PC-9 (cell line): ENCODE measurements around the gene ZCCHC4. TPM values are rescaled to one million over a fixed set of nuclear protein-coding genes. Genes with fewer than 3 reads are reported as not detected.

ENCODE experiments used
- BruUV-seq: library from RNA; stranded (reverse); fragments of 400-500 nt; replicated peaks from 2 replicates; lab custom pipeline; 2021; lab: Mats Ljungman, UMichigan
- CTCF ChIA-PET: fragments of 300-600 bp; sonication (Branson Sonifier 250); formaldehyde crosslinking; loops from one replicate; lab custom pipeline; 2022; ENCODE audit warnings: antibody characterized with exemption; lab: Charles Lee
- POLR2A ChIA-PET: fragments of 300-600 bp; sonication (Branson Sonifier 250); formaldehyde crosslinking; loops from one replicate; lab custom pipeline; 2022; ENCODE audit warnings: antibody characterized with exemption; ENCODE audit not compliant: unreplicated experiment; lab: Charles Lee
- DNase-seq, 2 experiments: peaks; one replicate each; pipeline versions ENCODE4 v3.0.0 to v3.0.0-alpha.2; 2015 to 2022; ENCODE audit warnings: mixed read lengths in 1 of 2
- H2AFZ ChIP-seq: fragments of 200-600 bp; sonication (generic); 2 replicates; pipeline ENCODE4 v1.8.1; 2017; ENCODE audit warnings: antibody characterized with exemption
- H3F3A ChIP-seq: fragments of 200-600 bp; sonication (generic); 2 replicates; pipeline ENCODE4 v1.8.1; 2017; ENCODE audit warnings: antibody characterized with exemption, mild to moderate bottlenecking, low read depth; ENCODE audit not compliant: insufficient read depth
- H3K27ac ChIP-seq: fragments of 200-600 bp; sonication (generic); 2 replicates; pipeline ENCODE4 v1.6.1; 2016; ENCODE audit warnings: mixed run types
- H3K27me3 ChIP-seq: fragments of 200-600 bp; sonication (generic); 2 replicates; pipeline ENCODE4 v1.6.1; 2016; ENCODE audit warnings: low read depth, mixed run types; ENCODE audit not compliant: insufficient read depth
- H3K36me3 ChIP-seq: fragments of 200-600 bp; sonication (generic); 2 replicates; pipeline ENCODE4 v1.6.1; 2016; ENCODE audit warnings: low read depth, mixed run types
- H3K4me1 ChIP-seq: fragments of 200-600 bp; sonication (generic); replicated peaks from 2 replicates; pipeline ENCODE4 v1.6.1; 2016; ENCODE audit warnings: mixed run types; ENCODE audit not compliant: insufficient read depth
- H3K4me2 ChIP-seq: fragments of 200-600 bp; sonication (generic); 2 replicates; pipeline ENCODE4 v1.6.1; 2017; ENCODE audit warnings: mixed run types
- H3K4me3 ChIP-seq: fragments of 200-600 bp; sonication (generic); 2 replicates; pipeline ENCODE4 v1.6.1; 2016; ENCODE audit warnings: mixed run types
- H3K79me2 ChIP-seq: fragments of 200-600 bp; sonication (generic); 2 replicates; pipeline ENCODE4 v1.6.1; 2017; ENCODE audit warnings: low read depth, mixed run types
- H3K9me2 ChIP-seq: fragments of 200-600 bp; sonication (generic); 2 replicates; pipeline ENCODE4 v1.8.1; 2017; ENCODE audit warnings: mild to moderate bottlenecking; ENCODE audit not compliant: insufficient read depth
- H3K9me3 ChIP-seq: fragments of 200-600 bp; sonication (generic); 2 replicates; pipeline ENCODE4 v1.8.1; 2016; ENCODE audit warnings: low read depth; ENCODE audit not compliant: insufficient read depth
- H4K20me1 ChIP-seq: fragments of 200-600 bp; sonication (generic); 2 replicates; pipeline ENCODE4 v1.8.1; 2017; ENCODE audit not compliant: insufficient read depth
- CTCF ChIP-seq: fragments of 200-600 bp; sonication (generic); conservative IDR thresholded peaks from 2 replicates; pipeline ENCODE4 v1.6.1; 2017; ENCODE audit warnings: mixed run types, antibody characterized with exemption, mild to moderate bottlenecking, moderate library complexity
- EZH2 ChIP-seq: fragments of 200-600 bp; sonication (generic); IDR thresholded peaks from 2 replicates; pipeline ENCODE4 v1.8.0; 2017; ENCODE audit warnings: antibody characterized with exemption, low read depth
- intact Hi-C: fragments of 100-400 bp; cut with micrococcal nuclease; formaldehyde crosslinking; loops from one replicate; pipeline ENCODE4 v1.10.0; 2022; ENCODE audit not compliant: unreplicated experiment
- total RNA-seq: library from RNA; stranded (reverse); gene quantifications from 2 replicates; pipeline ENCODE4 v1.2.3, GENCODE V29; 2021

ZCCHC4 gene
- total RNA-seq, 1 experiment from 2014 or later: 11.7 TPM

DNA sequence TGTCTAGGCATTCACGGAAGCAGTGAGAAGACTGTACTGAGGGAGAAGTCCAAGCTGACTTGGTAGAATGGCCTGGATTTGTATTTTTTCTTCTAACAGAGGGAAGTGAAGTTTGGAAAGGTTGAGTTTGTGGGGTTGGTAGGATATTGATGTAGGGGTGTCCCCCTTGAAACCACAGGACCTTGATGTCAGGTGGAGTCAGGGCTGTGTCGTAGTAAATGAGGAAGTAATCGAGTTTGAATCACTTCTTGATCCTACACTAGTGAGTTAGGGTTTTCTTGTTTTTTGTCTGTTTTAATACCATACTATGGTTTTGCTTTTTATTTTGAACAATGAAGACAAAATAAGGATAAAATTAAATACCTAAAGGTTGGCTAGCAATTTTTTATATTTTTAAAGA is 34.3 kb downstream of the ZCCHC4 start:
- H3K27ac ChIP-seq: no peak overlapping the region
- no peaks in the 10 kb centered on the region for H3K4me1 ChIP-seq
- POLR2A ChIA-PET: no interaction called here
- H3K36me3 ChIP-seq: no peaks in the 10 kb centered on the region
- TF ChIP-seq CTCF (no peak), EZH2 (no peak)
- CTCF ChIA-PET: no interaction called here
- no peaks in the 10 kb centered on the region for H3K27me3 ChIP-seq
- H3K9me3 ChIP-seq: no peaks in the 10 kb centered on the region
- BruUV-seq: no TSS peak
- H2AFZ ChIP-seq: no peak overlapping the region
- H3K9me2 ChIP-seq: no peaks in the 10 kb centered on the region
- H3K4me3 ChIP-seq: no peak overlapping the region
- H4K20me1 ChIP-seq: no peaks in the 10 kb centered on the region
- no peak overlapping the region for H3K4me2 ChIP-seq
- DNase-seq: no peak
- H3F3A ChIP-seq: no peaks in the 10 kb centered on the region
- 0 out of 2 replicates have a peak, but pooled peaks cover 2% of the 10 kb centered on the region for H3K79me2 ChIP-seq
- intact Hi-C loops: no loop called here

GRCh38 chr4:25347473-25347872 is 34.9 kb downstream of the ZCCHC4 start:
- H3K9me3 ChIP-seq: no peaks in the 10 kb centered on the region
- TF ChIP-seq CTCF (no peak), EZH2 (no peak)
- 0 out of 2 replicates have a peak, but pooled peaks cover 2% of the 10 kb centered on the region for H3K79me2 ChIP-seq
- intact Hi-C loops: no loop called here
- DNase-seq: no peak
- no peaks in the 10 kb centered on the region for H3K9me2 ChIP-seq
- H3K4me3 ChIP-seq: no peak overlapping the region
- ChIA-PET CTCF (no interaction called here), POLR2A (no interaction called here)
- no peaks in the 10 kb centered on the region for H3K4me1 ChIP-seq
- H2AFZ ChIP-seq: no peak overlapping the region
- no peak overlapping the region for H3K27ac ChIP-seq
- H3K36me3 ChIP-seq: no peaks in the 10 kb centered on the region
- H3F3A ChIP-seq: no peaks in the 10 kb centered on the region
- no peaks in the 10 kb centered on the region for H4K20me1 ChIP-seq
- no peak overlapping the region for H3K4me2 ChIP-seq
- BruUV-seq: no TSS peak
- no peaks in the 10 kb centered on the region for H3K27me3 ChIP-seq

DNA sequence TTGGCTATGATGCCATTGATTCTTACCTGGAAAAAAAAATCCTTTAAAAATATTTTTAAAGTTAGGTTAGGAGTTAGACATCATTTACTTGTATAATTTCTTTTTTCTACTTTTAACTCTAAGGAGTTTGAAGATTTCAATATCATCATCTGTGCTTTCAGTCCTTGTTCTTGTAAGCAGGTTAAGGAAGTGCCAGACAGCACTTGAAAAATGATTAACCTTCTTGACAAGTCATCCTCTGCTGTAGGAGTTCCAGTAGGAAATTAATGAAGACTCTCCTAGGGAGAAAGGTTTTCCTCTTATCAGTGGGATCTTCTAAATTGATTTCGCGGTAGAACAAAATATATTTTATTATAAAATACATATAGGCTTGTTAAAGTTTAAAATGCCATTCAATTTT is 35.4 kb downstream of the ZCCHC4 start:
- H3K4me1 ChIP-seq: no peaks in the 10 kb centered on the region
- H3K9me3 ChIP-seq: no peaks in the 10 kb centered on the region
- no peak for DNase-seq
- H4K20me1 ChIP-seq: no peaks in the 10 kb centered on the region
- no peaks in the 10 kb centered on the region for H3K36me3 ChIP-seq
- H3K4me3 ChIP-seq: no peak overlapping the region
- H3K27ac ChIP-seq: no peak overlapping the region
- POLR2A ChIA-PET: no interaction called here
- H3K9me2 ChIP-seq: no peaks in the 10 kb centered on the region
- no peak overlapping the region for H3K4me2 ChIP-seq
- H2AFZ ChIP-seq: no peak overlapping the region
- 0 out of 2 replicates have a peak, but pooled peaks cover 2% of the 10 kb centered on the region for H3K79me2 ChIP-seq
- no TSS peak for BruUV-seq
- H3F3A ChIP-seq: no peaks in the 10 kb centered on the region
- intact Hi-C loops: no loop called here
- H3K27me3 ChIP-seq: no peaks in the 10 kb centered on the region
- no peak for TF ChIP-seq EZH2
- no peak for TF ChIP-seq CTCF
- CTCF ChIA-PET: no interaction called here
